CD4-positive, CD25-positive, alpha-beta regulatory T cell (primary cell): ENCODE results near the gene CBARP. TPM values are rescaled to one million over a fixed set of nuclear protein-coding genes. Genes with fewer than 3 reads are reported as not detected.
A peak's percentile ranks its signal among the peaks of the same experiment; 100 is the strongest.

Source experiments
- ATAC-seq, 2 donors: fragments of 150-1000 bp; cut with Tn5 transposase; one replicate each; pipeline ENCODE4 v1.10.0; 2021; ENCODE audit warnings: low read depth in 2 of 2, moderate number of reproducible peaks in 2 of 2, moderate library complexity in 1 of 2
- DNase-seq, 3 donors: peaks; one replicate each; pipeline versions ENCODE4 v3.0.0 to v3.0.0-alpha.2; 2012 to 2022; ENCODE audit warnings: mixed read lengths in 1 of 3
- H3K27ac ChIP-seq: one replicate; pipeline ENCODE4 v1.7.0; 2013; ENCODE audit warnings: mild to moderate bottlenecking, low read length; ENCODE audit not compliant: insufficient read depth, poor library complexity, severe bottlenecking
- H3K27me3 ChIP-seq: one replicate; pipeline ENCODE4 v1.7.0; 2013; ENCODE audit warnings: low read length; ENCODE audit not compliant: control insufficient read depth, insufficient read depth
- H3K36me3 ChIP-seq: one replicate; pipeline ENCODE4 v1.7.0; 2013; ENCODE audit warnings: mild to moderate bottlenecking, low read length, moderate library complexity; ENCODE audit not compliant: control insufficient read depth, insufficient read depth
- H3K4me1 ChIP-seq: 2 replicates; pipeline ENCODE4 v1.7.0; 2013; ENCODE audit warnings: mild to moderate bottlenecking, low read length; ENCODE audit not compliant: insufficient read depth, control insufficient read depth, poor library complexity, severe bottlenecking
- H3K4me3 ChIP-seq: one replicate; pipeline ENCODE4 v1.7.0; 2013; ENCODE audit warnings: low read depth, mild to moderate bottlenecking, low read length, moderate library complexity
- H3K9me3 ChIP-seq, 2 experiments: 1 replicate in 1 of 2; 2 replicates in 1 of 2; pipeline ENCODE4 v1.7.0; 2013; ENCODE audit warnings: low read length in 2 of 2, mild to moderate bottlenecking in 1 of 2, moderate library complexity in 1 of 2; ENCODE audit not compliant: control insufficient read depth in 2 of 2
- H3K27ac Mint-ChIP-seq, 3 donors: one replicate each; pipeline ENCODE4 v1.8.0; 2020 to 2022; ENCODE audit warnings: mild to moderate bottlenecking in 3 of 3, mixed read lengths in 3 of 3, moderate library complexity in 2 of 3
- H3K27me3 Mint-ChIP-seq: one replicate; pipeline ENCODE4 v1.8.0; 2022; ENCODE audit warnings: mild to moderate bottlenecking, mixed read lengths
- H3K36me3 Mint-ChIP-seq: one replicate; pipeline ENCODE4 v1.8.0; 2020; ENCODE audit warnings: mixed read lengths
- H3K4me1 Mint-ChIP-seq, 4 donors: one replicate each; pipeline ENCODE4 v1.8.0; 2020 to 2022; ENCODE audit warnings: mixed read lengths in 4 of 4, mild to moderate bottlenecking in 1 of 4
- H3K4me3 Mint-ChIP-seq, 4 donors: one replicate each; pipeline ENCODE4 v1.8.0; 2020 to 2022; ENCODE audit warnings: mild to moderate bottlenecking in 4 of 4, mixed read lengths in 4 of 4, moderate library complexity in 3 of 4
- H3K9me3 Mint-ChIP-seq, 7 donors: one replicate each; pipeline ENCODE4 v1.8.0; 2020 to 2022; ENCODE audit warnings: mixed read lengths in 7 of 7, mild to moderate bottlenecking in 3 of 7, moderate library complexity in 2 of 7
- polyA plus RNA-seq, 4 donors: library from polyadenylated mRNA; unstranded; fragments of 300-500 nt; fragmentation: Illumina TruSeq; gene quantifications; one replicate each; pipeline ENCODE4 v1.2.3, GENCODE V29; 2021
- total RNA-seq: library from RNA; stranded (reverse); gene quantifications from one replicate; pipeline ENCODE4 v1.2.3, GENCODE V29; 2022

The CBARP gene
- total and polyA plus RNA-seq, 5 donors from 2014 or later = 0.12 TPM; not detected in 4

GRCh38 chr19:1182727-1183126 is 55.1 kb downstream of the CBARP start:
- H3K27ac ChIP-seq = no peak overlapping the region
- no peak overlapping the region for H3K4me3 ChIP-seq
- ATAC-seq (no peak), DNase-seq (no peak)
- Mint-ChIP-seq H3K36me3 (no peaks in the 10 kb centered on the region), H3K4me3 (no peak overlapping the region), H3K27me3 (peaks cover 18% of the 10 kb centered on the region), H3K9me3 (no peaks in the 10 kb centered on the region), H3K4me1 (peaks cover 0 to 13% (median 8%) of the 10 kb centered on the region in 4 donors), H3K27ac (no peak overlapping the region)
- H3K27me3 ChIP-seq = no peaks in the 10 kb centered on the region
- H3K9me3 ChIP-seq = no peaks in the 10 kb centered on the region
- peaks cover 6% of the 10 kb centered on the region for H3K4me1 ChIP-seq
- no peaks in the 10 kb centered on the region for H3K36me3 ChIP-seq

- no peak overlapping the region for H3K27ac Mint-ChIP-seq
- no peaks in the 10 kb centered on the region for H3K9me3 Mint-ChIP-seq
- Histone ChIP-seq H3K9me3 (no peaks in the 10 kb centered on the region), H3K4me1 (peaks cover 6% of the 10 kb centered on the region), H3K4me3 (no peak overlapping the region), H3K36me3 (no peaks in the 10 kb centered on the region), H3K27ac (no peak overlapping the region), H3K27me3 (no peaks in the 10 kb centered on the region)
- peaks cover 0 to 13% (median 8%) of the 10 kb centered on the region in 4 donors for H3K4me1 Mint-ChIP-seq
- peak overlapping the region in 1 of 4 donors; percentile 38 for H3K4me3 Mint-ChIP-seq
- DNase-seq = no peak
- no peak for ATAC-seq
- no peaks in the 10 kb centered on the region for H3K36me3 Mint-ChIP-seq
- H3K27me3 Mint-ChIP-seq = peaks cover 19% of the 10 kb centered on the region
These were observed 55.7 kb downstream of the CBARP start for GRCh38 chr19:1182068-1182467.

- no peaks in the 10 kb centered on the region for H3K9me3 ChIP-seq
- no peaks in the 10 kb centered on the region for H3K36me3 Mint-ChIP-seq
- DNase-seq (no peak), ATAC-seq (no peak)
- no peak overlapping the region for H3K4me3 ChIP-seq
- no peaks in the 10 kb centered on the region for H3K36me3 ChIP-seq
- H3K27ac Mint-ChIP-seq = no peak overlapping the region
- H3K27me3 Mint-ChIP-seq = peaks cover 19% of the 10 kb centered on the region
- H3K4me3 Mint-ChIP-seq = peak overlapping the region in 1 of 4 donors; percentile 38
- H3K27me3 ChIP-seq = no peaks in the 10 kb centered on the region
- H3K27ac ChIP-seq = no peak overlapping the region
- H3K4me1 ChIP-seq = peaks cover 6% of the 10 kb centered on the region
- no peaks in the 10 kb centered on the region for H3K9me3 Mint-ChIP-seq
- peaks cover 0 to 13% (median 8%) of the 10 kb centered on the region in 4 donors for H3K4me1 Mint-ChIP-seq
These were observed 56.2 kb downstream of the CBARP start for GRCh38 chr19:1181606-1182005.

Other genes starting within 250 kb of the CBARP start
- gene GRIN3B, start 237.6 kb downstream of the CBARP start, total RNA-seq = not detected
- gene GRIN3B, start 237.6 kb downstream of the CBARP start, polyA plus RNA-seq = not detected
- 339 TPM for gene TMEM259, start 216.9 kb downstream of the CBARP start, total RNA-seq
- gene TMEM259, start 216.9 kb downstream of the CBARP start, polyA plus RNA-seq = 10 to 100 TPM; 51.6 to 67.1 (median 54.2) TPM
- gene RNU6-2, start 216.5 kb downstream of the CBARP start, total RNA-seq = not detected
- not detected for gene RNU6-2, start 216.5 kb downstream of the CBARP start, polyA plus RNA-seq
- 397 TPM for gene CNN2, start 211.4 kb downstream of the CBARP start, total RNA-seq
- gene CNN2, start 211.4 kb downstream of the CBARP start, polyA plus RNA-seq = 100 to 1,000 TPM; 378 to 426 (median 401) TPM
- 161 TPM for gene ABCA7, start 197.9 kb downstream of the CBARP start, total RNA-seq
- gene ABCA7, start 197.9 kb downstream of the CBARP start, polyA plus RNA-seq = 10 to 100 TPM in 1 of 4 donors, 1 to 10 TPM in 3; 3.4 to 13.3 (median 6.9) TPM
- gene ARHGAP45, start 170.8 kb downstream of the CBARP start, total RNA-seq = 756 TPM
- 100 to 1,000 TPM; 258 to 297 (median 277) TPM for gene ARHGAP45, start 170.8 kb downstream of the CBARP start, polyA plus RNA-seq
- 72.4 TPM for gene POLR2E, start 142.6 kb downstream of the CBARP start, total RNA-seq
- gene POLR2E, start 142.6 kb downstream of the CBARP start, polyA plus RNA-seq = 100 to 1,000 TPM; 120 to 145 (median 133) TPM
- gene GPX4, start 134.0 kb downstream of the CBARP start, total RNA-seq = 112 TPM
- 100 to 1,000 TPM; 318 to 406 (median 354) TPM for gene GPX4, start 134.0 kb downstream of the CBARP start, polyA plus RNA-seq
- gene SBNO2, start 63.7 kb downstream of the CBARP start, total RNA-seq = 139 TPM
- gene SBNO2, start 63.7 kb downstream of the CBARP start, polyA plus RNA-seq = 1 to 10 TPM; 2.0 to 5.1 (median 2.7) TPM
- gene STK11, start 32.2 kb downstream of the CBARP start, total RNA-seq = 71.4 TPM
- gene STK11, start 32.2 kb downstream of the CBARP start, polyA plus RNA-seq = 10 to 100 TPM; 11.9 to 23.0 (median 17.4) TPM
- 124 TPM for gene ATP5F1D, start 3.7 kb upstream of the CBARP start, total RNA-seq
- 100 to 1,000 TPM; 208 to 236 (median 223) TPM for gene ATP5F1D, start 3.7 kb upstream of the CBARP start, polyA plus RNA-seq
- gene MIDN, start 10.6 kb upstream of the CBARP start, total RNA-seq = 126 TPM
- gene MIDN, start 10.6 kb upstream of the CBARP start, polyA plus RNA-seq = 1 to 10 TPM; 1.4 to 3.4 (median 1.8) TPM
- gene CIRBP, start 31.3 kb upstream of the CBARP start, total RNA-seq = 497 TPM
- 100 to 1,000 TPM; 172 to 243 (median 210) TPM for gene CIRBP, start 31.3 kb upstream of the CBARP start, polyA plus RNA-seq
- 44.2 TPM for gene FAM174C, start 37.5 kb upstream of the CBARP start, total RNA-seq
- 10 to 100 TPM; 72.9 to 91.3 (median 88.4) TPM for gene FAM174C, start 37.5 kb upstream of the CBARP start, polyA plus RNA-seq
- not detected for gene EFNA2, start 47.9 kb upstream of the CBARP start, total RNA-seq
- not detected for gene EFNA2, start 47.9 kb upstream of the CBARP start, polyA plus RNA-seq
- 58.3 TPM for gene NDUFS7, start 145.9 kb upstream of the CBARP start, total RNA-seq
- gene NDUFS7, start 145.9 kb upstream of the CBARP start, polyA plus RNA-seq = 100 to 1,000 TPM; 190 to 227 (median 215) TPM
- 6.7 TPM for gene GAMT, start 163.5 kb upstream of the CBARP start, total RNA-seq
- gene GAMT, start 163.5 kb upstream of the CBARP start, polyA plus RNA-seq = 10 to 100 TPM; 10.4 to 20.2 (median 14.2) TPM
- gene DAZAP1, start 169.6 kb upstream of the CBARP start, total RNA-seq = 153 TPM
- gene DAZAP1, start 169.6 kb upstream of the CBARP start, polyA plus RNA-seq = 1 to 10 TPM; 2.4 to 5.3 (median 4.2) TPM
- gene RPS15, start 200.4 kb upstream of the CBARP start, total RNA-seq = 1,352 TPM
- gene RPS15, start 200.4 kb upstream of the CBARP start, polyA plus RNA-seq = 1,000 to 10,000 TPM; 2,869 to 3,453 (median 3,084) TPM
- gene APC2, start 212.1 kb upstream of the CBARP start, total RNA-seq = 0.25 TPM
- gene APC2, start 212.1 kb upstream of the CBARP start, polyA plus RNA-seq = under 1 TPM in 2 of 4 donors, not detected in 2; 0.06 to 0.07 TPM
- 33.4 TPM for gene C19orf25, start 241.2 kb upstream of the CBARP start, total RNA-seq
- 10 to 100 TPM; 42.2 to 64.0 (median 54.0) TPM for gene C19orf25, start 241.2 kb upstream of the CBARP start, polyA plus RNA-seq